ENCODE data around the gene ARHGAP4.
A peak's percentile ranks its signal among the peaks of the same experiment; 100 is the strongest.

The ARHGAP4 gene

GRCh38 chrX:153939573-153939972 lies 13.5 kb upstream of the ARHGAP4 start:
- Histone ChIP-seq H3K27ac (ENCODE audit: low read length) (no peak overlapping the region), H3K36me3 (ENCODE audit: control insufficient read depth, low read depth, low read length) (no peaks in the 10 kb centered on the region), H3K9ac (ENCODE audit: low read length) (no peak overlapping the region), H3K9me3 (ENCODE audit: control insufficient read depth, low read depth, low read length) (no peaks in the 10 kb centered on the region), H3K4me3 (ENCODE audit: low read length) (no peak overlapping the region), H3K27me3 (ENCODE audit: control insufficient read depth, insufficient read depth, low read length) (no peaks in the 10 kb centered on the region), H3K4me1 (ENCODE audit: control insufficient read depth, low read depth, low read length) (peaks cover 2% of the 10 kb centered on the region)

GRCh38 chrX:153938226-153938786 lies 12.2 kb upstream of the ARHGAP4 start:
- Histone ChIP-seq H3K4me3 (ENCODE audit: low read length) (no peak overlapping the region), H3K9me3 (ENCODE audit: control insufficient read depth, low read depth, low read length) (peaks cover 2% of the 10 kb centered on the region), H3K27me3 (ENCODE audit: control insufficient read depth, insufficient read depth, low read length) (no peaks in the 10 kb centered on the region), H3K4me1 (ENCODE audit: control insufficient read depth, low read depth, low read length) (peaks cover 2% of the 10 kb centered on the region), H3K9ac (ENCODE audit: low read length) (no peak overlapping the region), H3K36me3 (ENCODE audit: control insufficient read depth, low read depth, low read length) (no peaks in the 10 kb centered on the region), H3K27ac (ENCODE audit: low read length) (no peak overlapping the region)

- H3K9me3 ChIP-seq (ENCODE audit: control insufficient read depth, low read depth, low read length) = peaks cover 2% of the 10 kb centered on the region
- H3K27ac ChIP-seq (ENCODE audit: low read length) = no peak overlapping the region
- H3K4me3 ChIP-seq (ENCODE audit: low read length) = no peak overlapping the region
- H3K36me3 ChIP-seq (ENCODE audit: control insufficient read depth, low read depth, low read length) = peaks cover 5% of the 10 kb centered on the region
- H3K4me1 ChIP-seq (ENCODE audit: control insufficient read depth, low read depth, low read length) = peaks cover 2% of the 10 kb centered on the region
- no peak overlapping the region for H3K9ac ChIP-seq (ENCODE audit: low read length)
- H3K27me3 ChIP-seq (ENCODE audit: control insufficient read depth, insufficient read depth, low read length) = no peaks in the 10 kb centered on the region
Observed at GRCh38 chrX:153937056-153937455, 11.0 kb upstream of the ARHGAP4 start.

- Histone ChIP-seq H3K27ac (ENCODE audit: low read length) (no peak overlapping the region), H3K36me3 (ENCODE audit: control insufficient read depth, low read depth, low read length) (peaks cover 12% of the 10 kb centered on the region), H3K9me3 (ENCODE audit: control insufficient read depth, low read depth, low read length) (peaks cover 2% of the 10 kb centered on the region), H3K4me1 (ENCODE audit: control insufficient read depth, low read depth, low read length) (no peaks in the 10 kb centered on the region), H3K27me3 (ENCODE audit: control insufficient read depth, insufficient read depth, low read length) (no peaks in the 10 kb centered on the region), H3K9ac (ENCODE audit: low read length) (no peak overlapping the region), H3K4me3 (ENCODE audit: low read length) (peak overlapping the region; percentile 33)
Observed at GRCh38 chrX:153935326-153935851, 9.3 kb upstream of the ARHGAP4 start.

GRCh38 chrX:153934762-153935325 lies 8.8 kb upstream of the ARHGAP4 start, which contains the start of gene NAA10:
Gene NAA10, minus strand, starts transcription at chrX:153935037. Its CDS starts 133 bp downstream, at chrX:153934904.
- peak within 1 kb of the TSS; percentile 50 for H3K9ac ChIP-seq (ENCODE audit: low read length)
- H3K27me3 ChIP-seq (ENCODE audit: control insufficient read depth, insufficient read depth, low read length) = no peaks in the 10 kb centered on the region
- no peak within 1 kb of the TSS for H3K27ac ChIP-seq (ENCODE audit: low read length)
- peaks cover 2% of the 10 kb centered on the region for H3K9me3 ChIP-seq (ENCODE audit: control insufficient read depth, low read depth, low read length)
- peak within 1 kb of the TSS; percentile 68 for H3K4me3 ChIP-seq (ENCODE audit: low read length)
- peaks cover 12% of the 10 kb centered on the region for H3K36me3 ChIP-seq (ENCODE audit: control insufficient read depth, low read depth, low read length)
- H3K4me1 ChIP-seq (ENCODE audit: control insufficient read depth, low read depth, low read length) = no peaks in the 10 kb centered on the region

- peak overlapping the region; percentile 68 for H3K4me3 ChIP-seq (ENCODE audit: low read length)
- H3K27ac ChIP-seq (ENCODE audit: low read length) = no peak overlapping the region
- peak overlapping the region; percentile 50 for H3K9ac ChIP-seq (ENCODE audit: low read length)
- peaks cover 12% of the 10 kb centered on the region for H3K36me3 ChIP-seq (ENCODE audit: control insufficient read depth, low read depth, low read length)
- H3K27me3 ChIP-seq (ENCODE audit: control insufficient read depth, insufficient read depth, low read length) = no peaks in the 10 kb centered on the region
- H3K4me1 ChIP-seq (ENCODE audit: control insufficient read depth, low read depth, low read length) = no peaks in the 10 kb centered on the region
- peaks cover 2% of the 10 kb centered on the region for H3K9me3 ChIP-seq (ENCODE audit: control insufficient read depth, low read depth, low read length)
Observed at GRCh38 chrX:153934148-153934761, 8.2 kb upstream of the ARHGAP4 start.

GRCh38 chrX:153933748-153934147 lies 7.7 kb upstream of the ARHGAP4 start:
- Histone ChIP-seq H3K27ac (ENCODE audit: low read length) (no peak overlapping the region), H3K4me3 (ENCODE audit: low read length) (peak overlapping the region; percentile 68), H3K9me3 (ENCODE audit: control insufficient read depth, low read depth, low read length) (peaks cover 2% of the 10 kb centered on the region), H3K9ac (ENCODE audit: low read length) (peak overlapping the region; percentile 50), H3K36me3 (ENCODE audit: control insufficient read depth, low read depth, low read length) (peaks cover 12% of the 10 kb centered on the region), H3K4me1 (ENCODE audit: control insufficient read depth, low read depth, low read length) (no peaks in the 10 kb centered on the region), H3K27me3 (ENCODE audit: control insufficient read depth, insufficient read depth, low read length) (no peaks in the 10 kb centered on the region)

- H3K4me1 ChIP-seq (ENCODE audit: control insufficient read depth, low read depth, low read length) = no peaks in the 10 kb centered on the region
Observed at GRCh38 chrX:153932220-153932915, 6.3 kb upstream of the ARHGAP4 start.

GRCh38 chrX:153931748-153932147 lies 5.7 kb upstream of the ARHGAP4 start:
- Histone ChIP-seq H3K27ac (ENCODE audit: low read length) (no peak overlapping the region), H3K9ac (ENCODE audit: low read length) (no peak overlapping the region)

More at GRCh38 chrX:153932220-153932915, 6.3 kb upstream of the ARHGAP4 start:
- Histone ChIP-seq H3K9ac (ENCODE audit: low read length) (no peak overlapping the region), H3K36me3 (ENCODE audit: control insufficient read depth, low read depth, low read length) (peaks cover 12% of the 10 kb centered on the region), H3K27ac (ENCODE audit: low read length) (no peak overlapping the region), H3K27me3 (ENCODE audit: control insufficient read depth, insufficient read depth, low read length) (no peaks in the 10 kb centered on the region), H3K4me3 (ENCODE audit: low read length) (no peak overlapping the region), H3K9me3 (ENCODE audit: control insufficient read depth, low read depth, low read length) (peaks cover 2% of the 10 kb centered on the region)

GRCh38 chrX:153931151-153931550 lies 5.1 kb upstream of the ARHGAP4 start:
- H3K4me1 ChIP-seq (ENCODE audit: control insufficient read depth, low read depth, low read length) = peaks cover 5% of the 10 kb centered on the region

More at GRCh38 chrX:153931748-153932147, 5.7 kb upstream of the ARHGAP4 start:
- Histone ChIP-seq H3K9me3 (ENCODE audit: control insufficient read depth, low read depth, low read length) (peaks cover 2% of the 10 kb centered on the region), H3K27me3 (ENCODE audit: control insufficient read depth, insufficient read depth, low read length) (no peaks in the 10 kb centered on the region), H3K36me3 (ENCODE audit: control insufficient read depth, low read depth, low read length) (peaks cover 12% of the 10 kb centered on the region), H3K4me3 (ENCODE audit: low read length) (no peak overlapping the region), H3K4me1 (ENCODE audit: control insufficient read depth, low read depth, low read length) (peaks cover 5% of the 10 kb centered on the region)

More at GRCh38 chrX:153931151-153931550, 5.1 kb upstream of the ARHGAP4 start:
- Histone ChIP-seq H3K36me3 (ENCODE audit: control insufficient read depth, low read depth, low read length) (peaks cover 12% of the 10 kb centered on the region), H3K9me3 (ENCODE audit: control insufficient read depth, low read depth, low read length) (peaks cover 2% of the 10 kb centered on the region), H3K27me3 (ENCODE audit: control insufficient read depth, insufficient read depth, low read length) (no peaks in the 10 kb centered on the region), H3K4me3 (ENCODE audit: low read length) (no peak overlapping the region), H3K9ac (ENCODE audit: low read length) (no peak overlapping the region), H3K27ac (ENCODE audit: low read length) (no peak overlapping the region)

Measured in iPS-18a (cell line).